ENCODE measurements around the gene EFL1. TPM values are rescaled to one million over a fixed set of nuclear protein-coding genes. Genes with fewer than 3 reads are reported as not detected.

EFL1 gene
- total and polyA plus RNA-seq, 10 of the 15 experiments (the other 5 are each of a cell fraction or from before 2014, with no cell fraction given): 6.2 to 42.3 (median 24.7) TPM

- ChIA-PET CTCF (interaction anchor here (1.8 kb wide), 1 partner anchor 9 kb away, joined by 5 read pairs; no protein-coding TSS in a partner anchor), RAD21 (ENCODE audit: unreplicated experiment) (interaction anchor here (1.0 to 1.1 kb wide), 2 partner anchors 10 to 17 kb away, joined by 3 read pairs; no protein-coding TSS in a partner anchor), POLR2A (no interaction called here), SMC1A (ENCODE audit: uncharacterized antibody, unreplicated experiment) (interaction anchor here (1.2 to 1.4 kb wide), 3 partner anchors 10 to 39 kb away, joined by 3 to 4 read pairs (median 3); no protein-coding TSS in a partner anchor)
- BruUV-seq (replicated peaks): no TSS peak
- Histone ChIP-seq H3K4me3 (no peak overlapping the region), H4K20me1 (ENCODE audit: control insufficient read depth, insufficient read depth) (no peaks in the 10 kb centered on the region), H3K9me3 (replicated peaks; ENCODE audit: control insufficient read depth, insufficient read depth, low read length) (no peaks in the 10 kb centered on the region), H3K27me3 (replicated peaks in 1 of 2; ENCODE audit: control insufficient read depth in 2 of 2, insufficient read depth in 2 of 2, low read length in 1 of 2) (no peaks in the 10 kb centered on the region), H3K9ac (ENCODE audit: control insufficient read depth, insufficient read depth, low read length) (no peak overlapping the region), H3K4me1 (ENCODE audit: control insufficient read depth, insufficient read depth, low read length) (no peaks in the 10 kb centered on the region), H2AFZ (ENCODE audit: control insufficient read depth, low read depth, low read length) (no peak overlapping the region), H3K79me2 (ENCODE audit: control insufficient read depth, insufficient read depth, low read length) (no peaks in the 10 kb centered on the region), H3K27ac (ENCODE audit: control insufficient read depth, insufficient read depth) (no peak overlapping the region), H3K4me2 (ENCODE audit: control insufficient read depth, insufficient read depth) (no peak overlapping the region), H3K36me3 (ENCODE audit: control insufficient read depth in 2 of 2, insufficient read depth in 2 of 2, low read length in 1 of 2) (no peaks in the 10 kb centered on the region)
- no peak for TF ChIP-seq FOXM1 (IDR thresholded peaks at IDR 0.05; ENCODE audit: low read depth, low read length)
- TF ChIP-seq ZNF24 (IDR thresholded peaks at IDR 0.05): no peak
- TF ChIP-seq, protein P1, sequence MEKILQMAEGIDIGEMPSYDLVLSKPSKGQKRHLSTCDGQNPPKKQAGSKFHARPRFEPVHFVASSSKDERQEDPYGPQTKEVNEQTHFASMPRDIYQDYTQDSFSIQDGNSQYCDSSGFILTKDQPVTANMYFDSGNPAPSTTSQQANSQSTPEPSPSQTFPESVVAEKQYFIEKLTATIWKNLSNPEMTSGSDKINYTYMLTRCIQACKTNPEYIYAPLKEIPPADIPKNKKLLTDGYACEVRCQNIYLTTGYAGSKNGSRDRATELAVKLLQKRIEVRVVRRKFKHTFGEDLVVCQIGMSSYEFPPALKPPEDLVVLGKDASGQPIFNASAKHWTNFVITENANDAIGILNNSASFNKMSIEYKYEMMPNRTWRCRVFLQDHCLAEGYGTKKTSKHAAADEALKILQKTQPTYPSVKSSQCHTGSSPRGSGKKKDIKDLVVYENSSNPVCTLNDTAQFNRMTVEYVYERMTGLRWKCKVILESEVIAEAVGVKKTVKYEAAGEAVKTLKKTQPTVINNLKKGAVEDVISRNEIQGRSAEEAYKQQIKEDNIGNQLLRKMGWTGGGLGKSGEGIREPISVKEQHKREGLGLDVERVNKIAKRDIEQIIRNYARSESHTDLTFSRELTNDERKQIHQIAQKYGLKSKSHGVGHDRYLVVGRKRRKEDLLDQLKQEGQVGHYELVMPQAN (conservative IDR thresholded peaks at IDR 0.05): no peak
- TF ChIP-seq PML (IDR thresholded peaks at IDR 0.05; ENCODE audit: low read length): no peak
- TF ChIP-seq, protein P2, sequence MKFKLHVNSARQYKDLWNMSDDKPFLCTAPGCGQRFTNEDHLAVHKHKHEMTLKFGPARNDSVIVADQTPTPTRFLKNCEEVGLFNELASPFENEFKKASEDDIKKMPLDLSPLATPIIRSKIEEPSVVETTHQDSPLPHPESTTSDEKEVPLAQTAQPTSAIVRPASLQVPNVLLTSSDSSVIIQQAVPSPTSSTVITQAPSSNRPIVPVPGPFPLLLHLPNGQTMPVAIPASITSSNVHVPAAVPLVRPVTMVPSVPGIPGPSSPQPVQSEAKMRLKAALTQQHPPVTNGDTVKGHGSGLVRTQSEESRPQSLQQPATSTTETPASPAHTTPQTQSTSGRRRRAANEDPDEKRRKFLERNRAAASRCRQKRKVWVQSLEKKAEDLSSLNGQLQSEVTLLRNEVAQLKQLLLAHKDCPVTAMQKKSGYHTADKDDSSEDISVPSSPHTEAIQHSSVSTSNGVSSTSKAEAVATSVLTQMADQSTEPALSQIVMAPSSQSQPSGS (IDR thresholded peaks at IDR 0.05; ENCODE audit: low read length): no peak
- no peak for TF ChIP-seq JUNB (IDR thresholded peaks at IDR 0.05)
- TF ChIP-seq NR2C2 (IDR thresholded peaks at IDR 0.05; ENCODE audit: borderline replicate concordance, control insufficient read depth, insufficient read length, low read depth): no peak
- intact Hi-C loops (cut with micrococcal nuclease; ENCODE audit: unreplicated experiment): no loop called here
- FAIRE-seq (no peak), DNase-seq (ENCODE audit: low read depth, low spot score) (no peak), ATAC-seq (no peak)
- in situ Hi-C loops (cut with MboI): no loop called here
- WGBS (ENCODE audit: insufficient coverage, insufficient replicate concordance, low lambda C conversion rate, missing lambda C conversion rate): 30% methylated on average over 2 of the region's 2 CpGs
These were observed 84.5 kb downstream of the EFL1 start for GRCh38 chr15:82178061-82178460.

All from GM12878 (cell line).